Sciatic nerve (tissue), 2 donors: Measurements from ENCODE around the gene DNTT. TPM values are rescaled to one million over a fixed set of nuclear protein-coding genes. Genes with fewer than 3 reads are reported as not detected.

Experiments
- ATAC-seq: fragments of 200-7000 bp; cut with Tn5 transposase; one replicate; pipeline ENCODE4 v1.9.1; 2020; ENCODE audit warnings: mild to moderate bottlenecking, moderate library complexity
- DNase-seq: peaks from one replicate; pipeline ENCODE4 v3.0.0-alpha.2; 2020; ENCODE audit warnings: low spot score
- intact Hi-C: fragments of 100-400 bp; cut with DNase I; formaldehyde crosslinking; loops from one replicate; pipeline ENCODE4 v1.14.2; 2022
- total RNA-seq: library from RNA; stranded (reverse); fragmentation: NEBNext Ultra II Directional; extraction: Animal tissue kit (Norgen Biotek cat#: 25700); gene quantifications from one replicate; pipeline ENCODE4 v1.2.1, GENCODE V29; 2021
- donor health status: DM: no; HTN: no; CAD: no.
- donor health status: DM: no; HTN: no; CAD: no.

DNTT gene
- total RNA-seq, 1 donor from 2014 or later, result not detected

DNA sequence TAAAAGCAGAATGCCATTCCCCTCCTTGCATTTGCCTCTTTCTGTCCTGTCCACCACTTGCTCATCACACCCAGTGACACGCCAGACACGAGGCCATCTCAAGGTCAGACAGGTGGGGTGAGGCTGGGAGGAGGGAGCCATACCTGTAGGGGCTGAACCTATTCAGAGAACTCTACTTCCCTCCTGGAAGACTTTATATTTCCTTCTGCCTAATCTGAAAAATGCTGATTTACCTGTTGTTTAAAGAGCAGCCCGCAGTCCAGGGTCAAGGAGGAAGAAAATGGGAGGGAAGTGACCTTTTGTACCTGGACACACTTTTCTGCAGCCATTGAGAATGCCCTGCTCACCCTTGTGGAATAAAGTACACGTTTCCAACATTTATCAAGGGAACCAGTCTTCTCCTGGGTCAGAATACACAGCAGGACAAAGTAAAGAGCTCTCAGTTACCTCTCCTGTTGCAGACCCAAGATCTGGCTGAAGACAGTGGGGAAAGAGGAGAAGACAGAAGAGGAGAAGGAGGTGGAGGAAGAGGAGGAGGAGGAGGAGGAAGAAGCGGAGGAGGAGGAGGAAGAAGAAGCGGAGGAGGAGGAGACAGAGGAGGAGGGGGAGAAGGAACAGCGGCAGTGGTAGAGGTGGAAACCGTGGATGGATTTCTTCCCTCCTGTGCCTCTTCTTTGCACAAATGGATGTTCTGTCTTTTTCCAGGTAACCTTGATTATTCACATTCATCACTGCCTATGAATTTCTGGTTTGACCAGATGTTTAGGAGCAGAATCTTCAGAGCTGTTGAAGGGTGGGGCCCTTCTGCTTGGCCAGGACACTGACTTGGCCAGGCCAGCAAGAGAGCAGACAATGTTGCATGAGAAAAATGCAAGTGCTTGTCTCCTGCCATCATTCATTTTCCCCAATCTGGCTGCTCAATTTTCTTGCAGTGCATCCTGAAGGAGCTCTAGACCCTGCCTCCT is 31.6 kb upstream of the DNTT start:
- intact Hi-C loops, result no loop called here
- no peak for DNase-seq
- ATAC-seq, result no peak

DNA sequence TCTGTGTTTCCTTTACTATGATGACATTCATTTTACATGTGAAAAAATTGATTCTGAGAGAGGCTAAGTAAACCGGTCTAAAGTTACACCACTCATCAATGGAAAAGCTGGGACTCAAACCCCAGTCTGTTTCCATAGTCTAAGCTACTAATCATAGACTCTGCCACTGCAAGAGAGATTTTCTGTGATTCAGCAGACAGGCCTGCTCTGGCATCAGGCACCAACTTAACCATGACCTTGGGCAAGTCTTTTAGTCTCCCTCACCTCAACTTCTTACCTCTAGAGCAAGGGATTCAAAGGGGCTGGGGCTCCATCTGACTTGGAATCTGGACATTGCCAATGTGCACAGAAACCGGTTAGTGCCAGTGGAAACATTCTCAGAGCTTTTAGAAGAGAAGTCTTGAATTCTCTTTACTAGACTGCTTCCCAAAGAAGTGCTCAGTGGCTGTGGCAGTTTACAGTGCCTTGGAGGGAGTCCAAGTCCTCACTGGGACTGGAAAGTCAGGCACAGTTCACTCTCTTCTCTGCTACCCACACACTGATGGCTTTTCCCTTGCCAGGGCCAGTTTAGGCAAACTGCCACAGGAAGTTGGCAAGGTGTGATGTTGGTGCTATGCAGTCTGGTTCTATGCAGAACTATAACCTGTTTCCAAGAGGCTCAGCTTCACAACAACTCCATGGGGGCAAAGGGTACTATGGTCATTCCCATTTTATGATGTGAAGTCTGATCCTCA is 28.4 kb upstream of the DNTT start:
- DNase-seq (no peak), ATAC-seq (no peak)
- intact Hi-C loops, result no loop called here

DNA sequence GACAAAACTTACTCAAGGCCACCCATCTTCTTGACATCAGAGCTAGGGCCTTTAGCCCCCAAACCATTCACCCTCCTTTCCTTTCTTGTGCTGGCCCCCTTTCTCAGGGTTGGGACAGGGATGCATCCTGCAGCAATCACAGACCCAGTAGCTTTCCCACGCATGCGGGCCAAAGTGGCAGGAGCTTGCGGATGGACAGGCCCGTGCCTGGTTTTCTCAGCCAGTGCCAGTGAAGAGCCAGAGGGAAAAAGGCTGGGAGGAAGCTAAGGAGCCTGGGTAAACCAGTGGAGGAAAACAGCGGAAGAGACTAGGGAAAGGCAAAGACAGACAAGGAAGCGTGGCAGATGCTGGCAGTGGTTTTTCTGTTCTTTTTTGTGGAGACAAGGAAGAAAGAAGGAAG is 27.8 kb upstream of the DNTT start:
- ATAC-seq, result no peak
- no peak for DNase-seq
- intact Hi-C loops, result no loop called here

DNA sequence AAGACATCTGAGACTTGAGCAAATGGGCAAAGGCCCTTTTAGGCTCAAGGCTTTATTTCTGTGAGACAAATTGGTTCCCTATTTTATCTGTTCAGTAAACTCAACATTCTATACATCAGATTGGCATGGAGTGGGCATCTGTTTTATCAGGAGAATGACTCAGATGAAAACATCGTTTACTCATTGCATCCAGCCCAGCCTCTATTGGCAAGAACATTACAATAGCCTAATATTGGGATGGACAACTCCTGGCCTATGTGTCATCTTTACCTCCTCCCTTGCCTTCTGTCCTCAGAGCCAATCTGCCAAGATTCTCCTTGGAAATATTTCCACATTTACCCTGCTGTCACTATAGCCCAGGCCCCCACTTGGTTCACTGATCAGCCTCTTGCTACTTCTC is 27.4 kb upstream of the DNTT start:
- intact Hi-C loops, result no loop called here
- ATAC-seq (no peak), DNase-seq (no peak)

DNA sequence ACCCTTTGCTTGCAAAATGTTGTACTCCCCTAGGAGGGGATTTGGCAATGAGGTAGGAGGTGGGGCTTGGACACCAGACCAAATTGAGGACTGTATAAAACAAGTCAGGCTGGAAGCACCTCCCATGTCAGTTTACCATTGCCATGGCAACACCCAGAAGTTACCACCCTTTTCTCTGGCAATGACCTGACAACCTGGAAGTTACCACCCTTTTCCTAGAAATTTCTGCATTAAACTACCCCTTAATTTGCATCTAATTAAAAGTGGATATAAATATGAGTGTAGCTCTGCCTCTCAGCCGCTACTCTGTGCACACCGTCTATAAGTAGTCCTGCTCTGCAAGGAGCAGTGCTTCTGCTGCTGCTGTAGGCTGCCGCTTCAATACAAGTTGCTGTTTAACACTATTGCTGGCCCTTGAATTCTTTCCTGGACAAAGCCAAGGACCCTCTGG is 25.0 kb upstream of the DNTT start:
- ATAC-seq (no peak), DNase-seq (no peak)
- intact Hi-C loops, result no loop called here

GRCh38 chr10:96280859-96281258 is 23.4 kb upstream of the DNTT start:
- DNase-seq, result no peak
- intact Hi-C loops, result no loop called here
- ATAC-seq, result no peak

GRCh38 chr10:96281444-96282029 is 22.7 kb upstream of the DNTT start:
- ATAC-seq (no peak), DNase-seq (no peak)
- intact Hi-C loops, result no loop called here

GRCh38 chr10:96283351-96283750 is 20.9 kb upstream of the DNTT start:
- intact Hi-C loops, result no loop called here
- DNase-seq (no peak), ATAC-seq (no peak)

- DNase-seq, result no peak
- ATAC-seq, result no peak
- intact Hi-C loops, result no loop called here
Observed at GRCh38 chr10:96283756-96284155, 20.5 kb upstream of the DNTT start.

GRCh38 chr10:96285331-96285752 is 18.9 kb upstream of the DNTT start:
- DNase-seq, result no peak
- intact Hi-C loops, result no loop called here
- no peak for ATAC-seq

DNA sequence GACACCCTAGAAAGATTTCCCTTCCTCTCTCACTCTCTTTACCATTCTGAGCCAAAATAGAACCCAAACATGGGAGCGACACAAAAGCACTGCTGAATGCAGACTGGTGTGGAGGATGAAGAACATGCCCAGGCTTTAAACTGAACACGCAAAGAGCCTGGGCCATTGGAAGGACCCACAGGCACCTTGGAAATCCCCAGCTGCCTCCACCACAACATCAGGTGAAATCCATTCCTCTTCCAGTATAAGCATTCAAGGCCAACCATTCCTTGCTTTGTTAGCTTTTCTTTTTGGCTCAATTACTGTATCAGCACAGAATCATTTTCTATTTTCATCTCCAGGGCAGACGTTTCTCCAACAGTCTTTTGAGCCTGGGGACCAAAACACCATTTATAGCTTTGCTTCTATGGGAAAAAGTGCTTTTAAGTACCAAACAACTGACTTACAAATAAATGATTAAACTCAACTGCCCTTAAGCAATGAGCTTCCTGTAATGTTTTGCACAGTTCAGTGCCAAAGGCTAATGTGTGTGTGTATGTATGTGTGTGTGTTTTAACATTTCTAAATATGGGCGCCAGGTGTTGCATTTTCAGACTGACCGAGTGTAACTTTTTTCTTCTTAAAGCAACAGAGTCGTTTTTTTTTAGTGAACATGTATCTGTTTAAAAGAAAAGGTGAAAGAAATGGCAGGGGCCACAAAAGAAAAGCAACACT is 16.7 kb upstream of the DNTT start:
- ATAC-seq (no peak), DNase-seq (no peak)
- intact Hi-C loops, result no loop called here

DNA sequence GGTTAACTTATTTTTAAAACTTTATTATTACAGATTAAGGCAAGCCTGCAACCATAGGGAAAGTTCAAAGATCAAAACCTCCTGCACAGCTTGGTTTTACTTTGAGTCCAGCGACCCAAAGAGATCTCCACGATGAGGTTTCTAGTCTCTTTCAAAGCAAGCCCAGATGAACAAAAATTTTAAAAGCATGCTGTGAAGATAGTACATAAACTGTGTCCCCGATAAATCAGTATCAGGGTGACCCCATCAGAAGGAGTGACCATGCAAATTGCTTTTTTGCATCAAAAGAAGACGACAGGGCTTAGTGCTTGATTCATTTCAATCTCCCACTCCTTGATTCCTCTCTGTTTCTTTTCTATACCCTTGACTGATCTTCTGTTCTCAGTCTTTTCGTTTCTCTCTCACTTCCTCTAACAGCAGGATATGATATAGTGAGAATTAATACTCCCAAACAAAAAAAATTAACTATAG is 16.0 kb upstream of the DNTT start:
- DNase-seq, result no peak
- ATAC-seq, result no peak
- intact Hi-C loops, result no loop called here

DNA sequence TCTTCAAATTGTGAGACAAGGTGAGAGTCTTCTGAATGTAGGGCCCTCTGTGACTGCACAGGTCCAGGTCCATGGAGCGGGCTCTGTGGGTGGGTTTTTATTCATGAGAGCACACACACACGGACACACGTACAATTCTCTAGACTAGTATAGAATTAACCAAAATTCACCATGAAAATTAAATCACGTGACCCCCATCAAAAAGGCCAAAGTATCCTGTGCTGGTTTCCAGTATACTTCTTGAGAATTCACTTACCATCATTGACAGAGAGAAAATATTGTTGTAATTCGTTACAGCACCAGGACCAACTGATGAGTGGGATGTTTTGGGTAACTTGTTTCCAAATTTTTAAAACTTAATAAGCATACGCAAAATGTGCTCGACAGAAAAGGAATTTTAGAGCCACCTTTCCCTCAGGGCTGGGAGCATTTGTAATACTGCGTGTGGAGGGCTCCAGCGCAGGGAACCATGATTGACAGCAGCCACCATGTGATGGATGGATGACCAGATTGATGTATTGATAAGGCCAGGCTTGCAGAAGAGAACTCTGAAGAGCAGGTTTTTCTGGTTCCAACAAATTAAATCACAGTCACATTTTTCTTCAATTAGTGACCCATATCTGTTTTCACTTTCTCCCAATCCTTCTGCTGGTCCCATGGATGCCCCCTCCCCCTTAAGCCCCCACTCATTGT is 14.9 kb upstream of the DNTT start:
- ATAC-seq, result no peak

DNA sequence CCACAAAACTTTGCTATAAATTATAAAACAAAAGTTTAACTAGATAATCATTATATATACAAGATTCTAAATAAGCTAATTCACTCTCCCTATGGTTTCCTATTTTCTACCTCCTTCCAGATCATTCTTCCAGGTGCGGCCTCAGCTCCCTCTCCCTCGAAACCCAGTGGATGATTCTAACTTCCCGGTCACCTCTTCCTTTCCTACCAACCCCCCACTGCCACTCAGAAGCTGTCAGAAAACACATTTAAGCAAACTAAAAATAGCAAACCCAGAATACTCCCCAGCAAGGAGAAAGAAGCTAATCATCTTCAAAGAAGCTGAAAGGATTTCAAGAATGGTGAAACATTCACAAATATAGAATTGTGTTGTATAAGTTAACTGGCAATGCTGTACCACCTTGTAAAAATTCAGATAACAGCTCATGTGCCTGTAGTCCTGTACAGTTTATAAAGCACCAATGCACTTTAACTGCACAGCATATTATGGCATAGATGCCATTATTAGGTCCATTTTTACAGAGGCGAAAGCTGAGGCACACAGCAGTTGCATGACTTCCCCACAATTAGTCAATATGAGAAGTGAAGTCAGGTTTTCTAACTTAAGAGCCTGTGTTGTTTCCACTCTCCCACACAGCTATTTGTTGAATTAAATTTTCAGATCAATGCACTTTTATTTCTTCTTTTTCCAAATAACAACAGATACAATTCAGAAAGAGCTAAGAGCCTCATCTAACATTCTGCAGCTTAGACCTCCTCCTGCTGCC is 13.7 kb upstream of the DNTT start:
- ATAC-seq (no peak), DNase-seq (no peak)
- intact Hi-C loops, result no loop called here

More for the DNA sequence above, 14.9 kb upstream of the DNTT start:
- DNase-seq, result no peak
- intact Hi-C loops, result no loop called here

DNA sequence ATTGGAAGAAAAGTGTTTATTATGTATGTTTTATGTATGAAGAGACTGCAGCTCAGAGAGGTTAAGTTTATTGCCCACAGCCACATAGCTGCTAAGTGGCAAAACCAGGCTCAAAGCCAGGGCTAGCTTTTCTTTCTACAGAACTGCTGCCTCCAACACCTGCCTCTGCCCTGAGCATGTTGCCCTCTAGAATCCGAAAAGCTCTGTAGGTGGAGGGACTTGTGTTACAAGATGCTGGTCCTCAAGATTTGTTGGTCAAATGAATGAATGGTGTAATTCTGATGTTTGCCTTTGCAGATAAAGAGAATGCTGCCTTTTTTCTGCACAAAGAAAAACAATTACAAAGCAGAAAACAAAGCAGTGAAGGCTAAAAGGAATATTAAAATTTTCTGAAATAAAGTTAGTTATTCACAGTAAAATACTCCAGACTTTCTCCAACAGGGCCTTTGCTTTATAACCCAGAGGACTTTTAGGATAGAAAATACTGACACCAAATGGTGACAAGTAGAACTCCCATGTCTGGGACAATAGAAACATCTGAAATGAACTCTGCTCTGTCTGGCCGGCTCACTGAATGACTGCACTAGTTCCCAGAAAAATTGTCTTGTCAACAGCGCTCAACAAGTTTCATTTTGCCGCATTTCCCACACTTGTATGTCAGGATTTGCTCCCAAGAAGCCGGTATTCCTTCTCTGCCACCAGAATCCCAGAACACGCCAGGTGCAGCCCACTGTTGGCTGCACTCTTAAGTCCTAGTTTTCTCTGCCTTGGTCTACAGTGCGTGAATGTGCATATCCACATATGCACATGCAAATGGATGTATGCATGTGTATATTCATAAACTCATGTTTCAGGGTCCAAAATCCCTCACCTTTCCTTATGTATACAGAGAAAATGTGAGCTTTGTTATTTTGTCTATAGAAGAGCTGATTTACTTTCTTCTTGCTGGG is 11.0 kb upstream of the DNTT start:
- DNase-seq, result no peak
- intact Hi-C loops, result no loop called here
- ATAC-seq, result peak; percentile 89

GRCh38 chr10:96295475-96295874 is 8.8 kb upstream of the DNTT start:
- no peak for DNase-seq
- intact Hi-C loops, result no loop called here

DNA sequence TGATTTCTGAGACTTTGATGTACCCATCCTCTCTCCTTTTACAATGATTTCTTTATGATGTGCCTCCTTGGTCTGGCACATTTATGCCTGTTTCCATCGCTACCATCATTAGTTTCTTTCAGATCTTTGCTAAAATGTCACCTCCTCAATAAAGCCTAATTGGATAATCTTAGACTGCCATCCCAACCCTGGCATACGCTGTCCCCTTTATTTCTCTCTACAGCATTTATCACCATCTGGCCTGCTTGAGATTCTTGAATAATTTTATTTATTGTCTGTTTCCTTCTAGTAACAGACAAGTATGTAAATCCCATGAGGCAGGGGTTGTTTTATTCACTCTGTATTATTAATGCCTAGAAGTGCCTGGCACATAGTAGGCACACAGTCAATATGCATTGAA is 6.7 kb upstream of the DNTT start:
- ATAC-seq (no peak), DNase-seq (no peak)
- intact Hi-C loops, result no loop called here

More at GRCh38 chr10:96295475-96295874, 8.8 kb upstream of the DNTT start:
- ATAC-seq, result no peak
